NCI-H2107 treated with DMSO at 0.1 percent for 48 hours (cell line): Measurements from ENCODE around the gene QSOX2.

ENCODE experiments used
- DNase-seq: peaks from one replicate; lab custom pipeline; 2025; ENCODE audit not compliant: unreplicated experiment; lab: John Stamatoyannopoulos, UW

QSOX2 gene

DNA sequence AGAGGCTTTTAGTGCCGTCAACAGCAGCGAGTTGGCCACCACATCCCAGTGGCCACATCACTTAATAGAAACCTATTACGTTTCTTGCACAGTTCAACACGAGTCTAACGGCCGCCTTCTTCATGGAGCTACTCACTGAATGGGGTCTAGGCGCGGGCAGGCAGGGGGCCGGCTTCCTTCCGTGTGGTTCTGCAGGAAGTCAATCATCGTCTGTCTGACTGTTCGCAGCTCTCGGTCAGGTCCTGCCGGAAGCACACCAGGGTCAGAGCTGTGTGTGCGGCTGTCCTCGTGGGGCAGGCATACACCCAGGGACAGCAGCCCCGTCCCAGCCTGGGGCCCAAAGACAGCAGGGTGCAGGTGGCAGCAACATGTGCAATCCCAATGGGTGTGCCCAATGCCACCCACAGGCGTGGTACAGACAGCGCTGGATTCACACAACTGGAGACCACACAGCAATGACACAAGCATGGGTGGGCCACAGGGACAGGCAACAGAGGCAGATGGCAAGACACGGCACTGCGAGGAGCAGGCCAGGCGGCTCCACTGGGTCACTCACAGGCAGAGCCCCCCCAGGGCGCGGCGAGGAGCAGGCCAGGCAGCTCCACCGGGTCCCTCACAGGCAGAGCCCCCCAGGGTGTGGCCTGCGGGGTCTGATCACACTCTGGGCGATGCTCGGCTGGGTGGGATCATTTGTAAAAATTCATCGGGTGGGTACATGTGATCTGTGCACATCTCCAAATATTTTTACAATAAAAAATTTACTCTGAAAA lies 21.6 kb downstream of the QSOX2 start:
- no peak for DNase-seq

DNA sequence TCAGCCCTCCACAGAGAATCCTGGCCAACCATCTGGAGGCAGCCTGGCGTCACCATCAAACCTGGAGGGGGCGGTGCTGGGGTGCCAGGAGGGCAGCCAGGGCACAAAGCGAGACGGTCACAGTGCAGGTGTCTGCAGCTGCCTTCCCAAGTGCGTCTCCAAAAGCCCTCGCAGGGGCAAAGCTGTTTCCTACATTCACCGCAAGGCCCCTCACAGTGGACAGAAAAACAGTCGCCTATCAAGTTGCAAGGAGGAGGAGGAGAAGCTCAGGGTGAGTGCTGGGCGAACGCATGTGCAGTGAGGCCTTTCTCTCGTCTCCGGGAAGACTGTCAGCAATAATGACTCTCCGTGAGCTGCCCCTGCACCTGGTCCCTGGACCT lies 22.7 kb downstream of the QSOX2 start:
- no peak for DNase-seq

DNA sequence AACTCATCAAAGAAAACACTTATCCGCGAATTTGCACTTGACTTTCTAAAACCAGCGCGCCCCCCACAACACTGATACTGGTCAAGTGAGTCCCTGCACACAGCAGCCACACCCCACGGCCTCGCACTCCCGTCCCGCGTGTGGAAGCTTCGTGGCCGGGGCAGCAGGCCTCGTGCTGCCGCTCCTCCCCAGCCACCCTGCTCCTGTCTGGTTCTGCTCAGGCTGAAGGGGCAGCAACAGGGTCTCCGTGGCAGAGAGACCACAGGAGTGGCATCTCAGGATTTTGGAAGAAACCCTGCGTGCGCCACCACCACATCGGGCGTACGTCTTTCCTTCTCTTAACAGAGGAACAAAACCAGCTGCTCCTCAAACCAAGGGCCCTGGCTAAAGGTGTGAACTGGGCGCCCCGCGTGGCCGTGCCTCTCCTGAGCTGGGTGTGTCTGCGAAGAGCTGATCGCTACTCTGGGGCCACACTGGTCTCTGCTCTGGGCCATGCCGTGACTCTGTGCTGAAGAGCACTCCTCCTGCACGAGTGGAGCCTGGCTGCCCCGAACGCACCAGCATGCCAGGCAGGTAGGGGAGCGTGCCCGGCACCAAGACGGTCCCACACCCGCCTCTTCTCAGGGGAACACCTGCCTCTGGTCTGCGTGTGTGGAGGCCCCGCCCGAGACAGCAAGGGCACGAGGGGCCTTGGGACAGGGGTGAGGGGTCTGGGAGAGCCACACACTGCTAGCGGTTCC lies 23.3 kb downstream of the QSOX2 start:
- DNase-seq, result no peak

DNA sequence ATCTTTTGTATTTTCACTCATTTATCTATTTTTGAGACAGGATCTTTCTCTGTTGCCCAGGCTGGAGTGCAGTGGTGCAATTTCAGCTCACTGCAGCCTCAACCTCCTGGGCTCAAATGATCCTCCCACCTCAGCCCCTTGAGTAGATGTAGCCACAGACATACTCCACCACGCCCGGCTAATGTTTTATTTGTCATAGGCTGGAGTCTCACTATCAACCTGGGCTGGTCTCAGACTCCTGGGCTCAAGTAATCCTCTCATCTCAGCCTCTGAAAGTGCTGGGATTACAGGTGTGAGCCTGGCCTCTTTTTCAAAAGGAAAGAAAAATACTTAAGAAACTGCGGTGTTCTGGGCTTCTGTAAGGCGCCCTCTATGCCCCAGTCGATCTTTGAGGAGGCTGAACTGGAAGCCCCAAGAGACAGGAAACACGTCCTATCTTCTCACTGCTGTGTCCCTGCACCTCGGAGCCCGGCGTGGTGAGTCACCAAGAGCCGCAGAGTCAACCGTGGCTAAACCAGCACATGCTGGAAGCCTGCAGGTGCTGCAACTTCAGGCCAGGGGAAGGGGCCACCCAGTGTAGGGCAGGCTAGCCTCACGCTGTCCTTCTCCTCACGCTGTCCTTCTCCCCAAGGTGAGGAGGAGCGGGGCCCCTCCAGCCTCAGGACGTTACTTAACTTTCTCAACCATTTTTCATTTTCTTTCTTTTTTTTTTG lies 25.4 kb downstream of the QSOX2 start:
- no peak for DNase-seq

DNA sequence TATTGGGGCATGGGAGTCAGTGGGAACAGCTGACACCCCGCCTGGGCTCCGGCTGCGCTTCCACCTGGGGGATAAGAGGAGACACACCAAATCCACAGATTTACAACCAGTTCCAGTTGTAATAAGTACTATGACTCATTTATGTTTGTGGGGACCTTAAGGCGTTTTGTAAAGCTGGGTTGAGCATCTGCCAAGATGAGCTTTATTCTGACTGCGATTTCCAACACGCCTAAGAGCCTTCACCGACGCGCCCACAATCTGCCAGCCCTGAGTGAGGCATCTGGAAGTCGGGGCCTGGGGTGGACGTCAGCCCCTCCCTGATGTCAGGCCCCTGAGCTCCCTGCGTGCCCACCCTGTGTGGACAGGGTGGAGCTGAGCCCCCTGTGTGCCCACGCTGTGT lies 26.3 kb downstream of the QSOX2 start:
- DNase-seq, result no peak

DNA sequence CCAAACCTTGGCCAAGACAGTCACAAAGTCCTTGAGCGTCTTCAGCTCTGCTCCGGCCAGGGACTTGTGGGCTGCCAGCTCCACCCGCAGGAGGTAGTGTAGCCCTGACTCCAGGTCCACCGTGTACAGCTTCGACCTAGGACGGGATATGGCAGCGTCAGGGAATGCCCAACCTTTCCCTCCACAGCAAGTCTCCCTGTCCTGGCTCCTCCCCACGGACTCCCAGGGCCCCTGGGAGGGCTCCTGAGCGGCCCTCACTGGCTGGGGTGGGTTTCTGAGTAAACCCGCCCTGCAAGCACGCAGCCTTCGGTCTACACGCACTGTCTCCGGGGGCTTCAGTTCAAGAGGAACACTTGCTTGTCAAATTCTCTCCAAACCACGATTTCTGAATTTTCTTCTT lies 26.9 kb downstream of the QSOX2 start:
- no peak for DNase-seq

DNA sequence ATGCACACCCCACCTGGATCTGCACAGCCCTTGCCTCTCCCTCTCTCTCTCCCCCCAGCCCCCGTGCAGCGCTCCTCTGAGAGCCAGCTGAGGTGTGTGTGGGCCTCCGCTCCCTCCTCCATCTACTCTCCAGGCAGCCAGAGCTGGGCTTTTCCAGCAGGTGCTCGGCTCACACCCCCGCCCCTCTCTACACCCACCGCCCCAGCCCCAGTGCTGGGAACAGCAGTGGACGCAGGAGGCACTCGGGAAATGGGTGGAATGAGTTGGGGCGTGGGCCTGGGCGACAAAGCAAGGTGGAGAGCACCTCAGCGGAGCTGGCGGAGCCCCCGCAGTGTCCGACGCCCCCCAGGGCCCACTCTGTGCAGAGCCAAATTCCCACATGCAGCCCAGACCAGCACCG lies 27.3 kb downstream of the QSOX2 start:
- DNase-seq, result no peak

DNA sequence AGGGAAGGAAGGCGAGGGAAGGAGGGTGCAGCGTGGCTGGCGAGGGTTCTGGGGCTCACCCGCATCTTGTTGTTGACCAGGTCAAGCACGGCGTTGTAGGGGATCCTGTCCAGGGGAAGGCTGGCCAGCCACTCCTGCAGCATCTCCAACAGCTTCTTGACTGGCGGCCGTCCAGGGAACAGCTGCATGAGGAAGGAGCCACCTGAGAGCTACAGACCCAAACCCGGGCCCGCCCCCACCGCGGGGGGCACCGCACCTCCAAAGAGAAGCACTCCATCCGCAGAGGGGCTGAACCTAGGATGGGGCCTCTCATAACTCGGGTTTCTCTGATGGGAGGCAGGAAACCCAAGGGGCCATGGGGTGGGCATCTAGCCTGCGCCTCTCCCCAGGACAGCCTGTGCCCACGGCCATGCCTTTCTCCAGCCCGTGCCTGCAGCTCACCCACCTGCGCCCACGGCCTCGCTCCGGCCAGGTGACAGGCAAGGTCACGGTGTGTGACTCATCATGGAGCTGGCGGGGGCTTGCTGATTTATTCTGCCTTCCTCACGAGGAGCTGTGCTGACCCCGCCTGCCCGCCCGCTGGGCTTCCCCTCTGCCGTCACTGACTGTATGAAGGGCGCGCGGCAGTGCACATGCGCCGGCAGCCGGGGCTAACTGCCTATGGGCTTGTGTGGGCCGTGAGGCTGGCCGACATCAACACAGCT lies 28.9 kb downstream of the QSOX2 start:
- DNase-seq, result no peak

DNA sequence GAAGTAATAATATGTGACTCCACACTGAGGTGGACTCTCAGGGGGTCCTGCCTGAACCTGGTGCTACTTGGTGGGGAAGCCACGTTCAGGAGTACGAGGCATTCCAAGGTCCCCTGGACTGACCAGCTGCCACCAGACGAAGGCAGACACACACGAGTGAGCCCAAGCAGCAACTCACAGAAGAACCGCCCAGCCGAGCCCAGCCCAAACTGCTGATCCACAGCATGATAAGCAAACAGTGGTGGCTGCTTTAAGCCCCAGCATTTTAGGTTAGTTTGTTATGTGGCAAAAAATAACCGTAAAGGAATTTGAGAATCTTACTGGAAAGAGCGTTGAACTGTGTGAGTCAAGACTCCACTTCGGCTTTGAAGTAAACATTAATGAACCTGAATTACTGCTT lies 31.9 kb downstream of the QSOX2 start:
- no peak for DNase-seq

DNA sequence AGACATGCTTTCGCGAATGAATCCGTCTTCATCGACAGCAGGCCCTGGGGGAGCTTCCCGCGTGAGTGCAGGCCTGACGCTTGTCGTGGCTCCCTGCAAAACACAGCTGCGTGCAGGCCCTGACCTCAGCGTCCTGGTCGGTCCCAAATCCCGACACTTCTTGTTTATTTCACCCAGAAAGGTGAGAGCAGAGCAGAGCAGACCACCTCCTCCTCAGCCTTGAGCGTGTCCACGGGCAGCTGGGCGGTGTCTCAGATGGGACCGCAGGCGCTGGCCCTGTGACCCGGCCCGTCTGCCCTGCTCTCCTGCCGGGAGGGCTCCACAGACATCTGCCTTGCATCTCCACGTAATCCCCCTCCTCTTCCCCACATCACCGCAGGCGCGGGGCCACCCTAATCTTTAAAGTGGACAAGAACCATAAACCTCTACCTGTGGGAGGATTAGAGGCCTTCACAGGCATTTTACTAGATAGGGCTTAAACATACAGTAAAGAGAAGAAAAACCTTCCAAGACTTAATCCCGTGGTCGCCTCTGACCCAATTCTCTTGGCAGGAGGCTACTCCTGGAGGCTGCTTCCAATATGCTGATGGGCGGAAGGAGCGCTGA lies 33.2 kb downstream of the QSOX2 start:
- DNase-seq, result no peak

DNA sequence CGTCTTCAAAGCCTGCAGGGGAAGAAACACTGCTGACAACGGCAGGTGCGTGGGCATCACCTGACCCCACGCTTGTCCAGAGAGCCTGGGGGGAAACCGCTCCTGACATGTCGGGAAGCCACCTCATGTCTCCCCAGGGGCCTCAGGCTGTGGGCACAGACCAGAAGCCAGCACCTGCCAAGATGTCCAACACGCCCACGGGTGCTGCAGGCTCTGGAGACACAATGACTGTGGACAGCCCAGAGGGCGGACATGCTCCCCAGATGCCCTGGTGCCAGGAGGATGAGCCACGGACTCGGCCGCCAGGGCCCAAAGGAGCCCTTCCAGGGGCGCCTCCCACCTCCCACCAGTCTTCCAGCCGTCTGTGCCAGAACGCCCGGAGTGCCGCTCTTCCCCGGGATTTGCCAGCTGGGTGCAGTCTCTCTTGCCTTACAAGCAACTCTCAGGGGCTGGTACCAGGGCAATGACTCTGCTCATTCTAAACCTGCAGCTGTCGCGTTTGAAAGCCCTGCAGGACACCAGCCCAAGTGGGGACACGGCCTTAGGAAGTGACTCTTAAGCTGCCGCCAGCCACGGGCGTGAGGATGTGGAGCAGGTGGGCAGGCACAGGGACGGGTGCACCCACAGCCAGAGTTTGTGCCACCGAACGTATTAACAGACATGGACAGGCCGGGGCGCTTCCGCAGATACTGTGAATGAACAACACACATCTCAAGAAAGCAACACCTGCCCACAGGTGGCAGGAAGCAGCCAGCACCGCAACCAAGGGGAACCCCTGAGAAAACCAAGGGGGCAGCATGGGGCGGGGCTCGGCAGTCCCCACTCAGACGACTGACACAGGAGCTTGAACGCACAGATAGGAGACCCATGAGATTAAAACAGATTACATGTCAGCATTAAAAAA lies 33.9 kb downstream of the QSOX2 start:
- no peak for DNase-seq

DNA sequence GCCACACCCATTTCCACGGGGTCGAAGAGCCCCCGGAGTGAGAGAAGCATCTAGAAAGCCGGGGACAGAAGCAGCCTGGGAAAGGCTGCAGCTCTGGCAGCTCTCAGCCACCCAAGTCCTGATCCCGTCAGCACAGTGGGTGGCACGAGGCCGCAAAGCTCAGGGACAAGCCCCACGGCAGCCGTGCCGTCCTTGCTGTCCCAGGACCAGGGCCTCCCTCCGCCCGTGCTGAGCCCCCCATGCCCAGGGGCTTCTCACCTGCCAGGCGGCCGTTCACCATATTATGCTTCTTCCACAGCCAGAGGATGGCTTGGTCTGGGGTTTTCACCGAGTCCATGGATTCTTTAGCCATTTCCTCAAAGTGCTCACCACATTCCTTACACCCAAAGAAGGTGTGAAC lies 34.6 kb downstream of the QSOX2 start:
- no peak for DNase-seq

DNA sequence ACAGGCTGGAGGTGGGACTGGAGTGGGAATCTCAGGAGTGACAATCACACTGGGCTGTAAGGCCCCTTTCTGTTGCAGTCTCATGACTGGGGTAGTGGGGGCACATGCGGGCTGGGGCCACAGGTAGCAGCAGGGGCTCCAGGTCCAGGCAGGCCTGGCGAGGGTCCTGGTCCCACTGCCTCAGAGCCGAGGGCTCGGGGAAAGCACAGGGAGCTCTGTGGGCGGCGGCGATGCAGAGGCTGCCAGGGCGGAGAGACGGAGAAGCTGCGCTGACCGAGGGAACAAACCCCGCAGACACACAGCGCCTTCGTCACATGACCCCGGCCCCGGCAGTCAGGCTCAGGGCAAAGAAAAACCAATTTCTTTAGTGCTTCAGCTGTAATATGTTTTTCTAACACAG lies 35.3 kb downstream of the QSOX2 start:
- no peak for DNase-seq

DNA sequence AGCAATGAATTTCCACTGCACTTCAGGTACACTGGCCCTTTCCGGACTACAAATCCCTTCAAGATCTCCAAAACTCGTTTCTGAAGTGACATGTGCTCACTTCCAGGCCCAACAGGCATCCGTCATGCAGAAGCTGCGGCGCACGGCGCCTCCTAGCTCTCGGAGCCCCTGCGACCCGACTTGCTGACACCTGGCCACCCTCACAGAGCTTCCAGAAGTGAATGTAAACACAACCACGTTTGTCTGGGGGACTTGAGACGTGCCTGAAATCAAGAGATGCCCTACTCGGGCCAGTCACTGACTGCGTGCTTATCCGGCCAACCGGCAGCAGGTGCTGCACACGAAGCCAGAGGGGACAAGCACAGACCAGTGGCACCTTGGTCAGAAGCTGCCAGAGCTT lies 35.8 kb downstream of the QSOX2 start:
- no peak for DNase-seq

DNA sequence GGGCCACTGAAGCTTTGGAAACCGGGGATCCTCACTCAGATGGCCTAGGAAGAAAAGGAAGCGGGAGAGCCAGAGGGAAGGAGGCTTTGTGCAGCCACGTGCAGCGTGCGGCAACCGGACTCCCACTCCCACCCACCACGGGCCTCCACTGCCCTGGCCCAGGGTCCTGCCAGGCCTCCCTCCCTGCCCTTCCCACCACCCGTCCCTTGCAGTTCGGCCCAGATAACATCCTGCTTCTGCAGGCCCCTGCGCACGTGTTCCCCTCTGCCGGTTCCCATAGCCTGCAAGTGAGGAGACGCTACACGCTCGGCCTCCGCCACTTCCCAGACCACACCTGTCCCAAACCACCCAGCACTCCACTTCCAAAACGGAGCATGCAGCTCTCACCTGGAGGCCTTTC lies 36.4 kb downstream of the QSOX2 start:
- DNase-seq, result no peak

DNA sequence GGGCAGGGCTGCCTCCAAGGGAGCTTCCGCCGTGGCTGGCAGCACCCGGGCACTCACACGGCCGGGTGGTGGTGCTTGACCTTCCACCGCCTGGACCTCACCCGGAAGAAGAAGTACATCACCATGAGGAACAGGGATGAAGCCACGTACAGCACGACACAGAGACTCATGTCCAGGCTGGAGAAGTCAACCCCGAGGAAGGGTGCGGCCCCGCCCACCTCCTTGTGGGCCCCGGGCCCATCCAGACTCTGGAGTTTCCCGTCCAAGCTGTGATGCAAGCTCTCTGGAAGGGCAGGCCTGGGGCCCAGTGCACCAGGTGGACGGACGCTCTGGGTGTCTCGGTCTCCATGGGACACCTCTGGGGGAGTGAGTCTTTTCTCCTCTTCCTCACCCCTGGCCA lies 36.9 kb downstream of the QSOX2 start:
- DNase-seq, result no peak

DNA sequence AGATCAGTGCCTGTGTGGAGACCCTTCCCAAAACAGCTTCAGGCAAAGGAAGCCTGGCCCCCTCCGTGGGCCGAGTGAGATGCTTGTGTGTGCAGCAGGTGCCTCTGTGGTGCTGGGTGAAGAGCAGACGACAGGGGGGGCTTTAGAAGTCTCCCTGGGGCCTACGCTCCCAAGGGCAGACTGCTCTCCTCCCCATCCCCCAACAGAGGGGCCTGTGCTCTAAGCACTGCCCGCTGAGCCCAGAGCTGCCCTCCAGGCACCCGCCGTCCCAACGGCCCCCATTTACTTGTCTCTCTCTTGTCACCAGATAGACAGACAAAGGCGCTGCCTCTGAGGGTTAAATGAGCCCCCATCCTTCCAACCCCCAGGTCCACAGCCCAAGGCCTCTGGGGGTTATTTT lies 38.0 kb downstream of the QSOX2 start:
- no peak for DNase-seq

DNA sequence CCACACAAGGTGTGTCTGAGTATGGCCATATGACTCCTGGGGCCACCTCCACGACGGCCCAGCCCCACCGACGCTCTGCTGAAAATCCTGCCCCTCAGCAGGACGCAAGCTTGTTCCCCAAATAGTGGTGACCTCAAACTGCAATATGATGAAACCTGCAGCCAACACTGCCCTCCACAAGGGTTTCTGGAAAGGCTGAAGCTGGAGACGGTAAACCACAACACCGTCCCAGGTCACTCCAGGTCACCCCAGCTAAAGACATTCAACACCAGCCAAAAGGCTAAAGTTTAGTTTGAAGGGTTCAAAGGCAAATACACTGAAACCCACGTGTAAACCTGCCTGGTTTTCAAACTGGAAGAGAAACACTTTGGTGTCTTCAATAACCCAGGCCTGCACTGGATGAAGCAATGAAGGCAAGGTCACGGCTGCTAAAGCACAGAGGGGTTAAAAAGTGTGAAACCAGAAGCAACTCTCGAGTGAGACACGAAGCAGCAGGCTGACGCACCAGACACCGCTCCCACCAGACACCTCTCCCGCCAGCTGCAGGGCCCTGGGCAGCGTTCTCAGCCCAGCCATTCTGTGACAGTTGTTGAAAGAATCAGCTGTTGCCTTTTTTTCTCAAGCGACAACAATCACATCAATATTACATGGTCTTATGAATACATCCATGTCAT lies 38.9 kb downstream of the QSOX2 start:
- peak; percentile 43 for DNase-seq

DNA sequence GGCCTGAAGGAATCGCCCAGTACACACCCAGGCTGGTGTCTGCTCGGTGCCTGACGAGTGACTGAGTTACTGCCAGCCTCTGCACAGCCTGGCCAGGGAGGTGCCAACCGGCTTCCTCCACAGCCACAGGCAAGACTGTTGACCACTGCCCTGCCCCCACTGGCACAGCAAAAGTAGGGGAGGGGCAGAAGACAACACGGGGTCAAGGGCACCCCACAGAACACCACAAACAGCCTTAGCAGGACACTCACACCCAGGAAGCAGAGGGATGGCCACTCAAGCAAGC lies 40.0 kb downstream of the QSOX2 start:
- DNase-seq, result no peak
